PC-3 (cell line): ENCODE results near the gene PRPF19. TPM values are rescaled to one million over a fixed set of nuclear protein-coding genes. Genes with fewer than 3 reads are reported as not detected.

Experiments
- ATAC-seq: fragments of 200-7000 bp; cut with Tn5 transposase; 2 replicates; pipeline ENCODE4 v1.9.1; 2020; ENCODE audit warnings: mild to moderate bottlenecking, moderate library complexity
- BruUV-seq: library from RNA; stranded (reverse); fragments of 400-500 nt; replicated peaks from 2 replicates; lab custom pipeline; 2021; lab: Mats Ljungman, UMichigan
- CTCF ChIA-PET: fragments of 300-600 bp; sonication (Branson Sonifier 250); formaldehyde crosslinking; loops from one replicate; lab custom pipeline; 2022; ENCODE audit warnings: antibody characterized with exemption; lab: Charles Lee
- POLR2A ChIA-PET: fragments of 300-600 bp; sonication (Branson Sonifier 250); formaldehyde crosslinking; loops from one replicate; lab custom pipeline; 2022; ENCODE audit warnings: antibody characterized with exemption; ENCODE audit not compliant: unreplicated experiment; lab: Charles Lee
- DNase-seq: peaks from one replicate; pipeline ENCODE4 v3.0.0-alpha.2; 2015
- H2AFZ ChIP-seq: fragments of 300-600 bp; sonication (generic); 2 replicates; pipeline ENCODE4 v1.6.0; 2016; ENCODE audit warnings: antibody characterized with exemption, low read length
- H3F3A ChIP-seq: fragments of 300-600 bp; sonication (generic); one replicate; pipeline ENCODE4 v1.6.0; 2017; ENCODE audit warnings: antibody characterized with exemption, low read length, control low read depth, mild to moderate bottlenecking; ENCODE audit not compliant: unreplicated experiment
- H3K27ac ChIP-seq: fragments of 300-600 bp; sonication (generic); 2 replicates; pipeline ENCODE4 v1.5.1; 2016; ENCODE audit warnings: mild to moderate bottlenecking, low read length
- H3K27me3 ChIP-seq: fragments of 300-600 bp; sonication (generic); 2 replicates; pipeline ENCODE4 v1.6.1; 2016; ENCODE audit warnings: low read length, mixed read lengths
- H3K36me3 ChIP-seq: fragments of 300-600 bp; sonication (generic); 2 replicates; pipeline ENCODE4 v1.6.1; 2016; ENCODE audit warnings: low read depth, mixed run types, low read length, mixed read lengths
- H3K4me1 ChIP-seq: fragments of 300-600 bp; sonication (generic); 2 replicates; pipeline ENCODE4 v1.5.1; 2016; ENCODE audit warnings: low read length; ENCODE audit not compliant: insufficient read depth
- H3K4me2 ChIP-seq: fragments of 300-600 bp; sonication (generic); 2 replicates; pipeline ENCODE4 v1.6.0; 2016; ENCODE audit warnings: low read length
- H3K4me3 ChIP-seq: fragments of 300-600 bp; sonication (generic); 2 replicates; pipeline ENCODE4 v1.5.1; 2016; ENCODE audit warnings: mild to moderate bottlenecking, low read length, mixed read lengths
- H3K79me2 ChIP-seq: fragments of 300-600 bp; sonication (generic); 2 replicates; pipeline ENCODE4 v1.6.1; 2017; ENCODE audit warnings: low read length, mixed read lengths
- H3K9ac ChIP-seq: fragments of 300-600 bp; sonication (generic); 2 replicates; pipeline ENCODE4 v1.6.0; 2016; ENCODE audit warnings: mild to moderate bottlenecking, low read length
- H3K9me2 ChIP-seq: fragments of 300-600 bp; sonication (generic); replicated peaks from 2 replicates; pipeline ENCODE4 v1.6.1; 2016; ENCODE audit warnings: mixed run types, low read length, mixed read lengths
- H3K9me3 ChIP-seq: fragments of 300-600 bp; sonication (generic); 2 replicates; pipeline ENCODE4 v1.6.1; 2016; ENCODE audit warnings: low read length, mixed read lengths
- H4K20me1 ChIP-seq: fragments of 300-600 bp; sonication (generic); 2 replicates; pipeline ENCODE4 v1.6.1; 2016; ENCODE audit warnings: low read length, mixed read lengths
- EZH2 ChIP-seq: fragments of 300-600 bp; sonication (generic); IDR thresholded peaks from one replicate; pipeline ENCODE4 v1.6.1; 2017; ENCODE audit warnings: antibody characterized with exemption, mild to moderate bottlenecking, low read length; ENCODE audit not compliant: unreplicated experiment
- EZH2phosphoT487 ChIP-seq: fragments of 300-600 bp; sonication (generic); IDR thresholded peaks from 2 replicates; pipeline ENCODE4 v1.6.1; 2018; ENCODE audit warnings: mild to moderate bottlenecking, antibody characterized with exemption, low read length, borderline replicate concordance
- intact Hi-C: fragments of 100-400 bp; cut with micrococcal nuclease; formaldehyde crosslinking; loops from 2 replicates; pipeline ENCODE4 v1.9.0; 2023
- total RNA-seq: library from RNA; depleted of rRNA; stranded (reverse); fragments of >200 nt; gene quantifications from 2 replicates; pipeline ENCODE4 v1.2.3, GENCODE V29; 2014
- TF ChIP-seq, protein P1 (sequence below): fragments of 300-600 bp; sonication (generic); conservative IDR thresholded peaks from 2 replicates; pipeline ENCODE4 v1.5.1; 2017; ENCODE audit warnings: antibody characterized with exemption, low read depth, mild to moderate bottlenecking, low read length

The PRPF19 gene
- total RNA-seq, 1 experiment from 2014 or later: 165 TPM

DNA sequence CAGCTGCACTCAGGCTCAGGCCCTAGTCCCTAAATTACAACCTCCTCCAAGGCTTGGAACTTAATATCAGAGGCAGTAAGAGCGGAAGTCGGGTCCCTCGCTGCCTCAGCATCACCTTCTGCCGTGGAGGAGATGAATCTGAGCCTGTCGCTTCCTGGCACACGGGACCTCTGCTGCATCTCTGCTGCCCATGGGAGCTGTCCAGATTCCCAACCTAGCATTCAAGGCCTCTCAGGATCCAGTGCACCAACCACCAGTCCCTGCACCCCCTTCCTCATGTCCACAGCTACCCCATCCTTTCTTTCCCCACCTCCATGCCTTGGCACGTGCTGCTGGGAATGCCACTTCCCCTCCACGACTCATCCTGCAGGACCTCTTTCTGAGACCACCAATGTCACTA lies 48.1 kb downstream of the PRPF19 start:
- no peak overlapping the region for H3K4me2 ChIP-seq
- H3F3A ChIP-seq: no peaks in the 10 kb centered on the region
- H3K27me3 ChIP-seq: no peaks in the 10 kb centered on the region
- no peaks in the 10 kb centered on the region for H3K9me2 ChIP-seq
- no peak overlapping the region for H3K9ac ChIP-seq
- no peak overlapping the region for H3K4me3 ChIP-seq
- CTCF ChIA-PET: no interaction called here
- BruUV-seq: no TSS peak
- no peaks in the 10 kb centered on the region for H3K79me2 ChIP-seq
- ATAC-seq: no peak
- intact Hi-C loops: no loop called here
- no peaks in the 10 kb centered on the region for H3K36me3 ChIP-seq
- TF ChIP-seq EZH2 (no peak), EZH2phosphoT487 (no peak)
- TF ChIP-seq, protein P1, sequence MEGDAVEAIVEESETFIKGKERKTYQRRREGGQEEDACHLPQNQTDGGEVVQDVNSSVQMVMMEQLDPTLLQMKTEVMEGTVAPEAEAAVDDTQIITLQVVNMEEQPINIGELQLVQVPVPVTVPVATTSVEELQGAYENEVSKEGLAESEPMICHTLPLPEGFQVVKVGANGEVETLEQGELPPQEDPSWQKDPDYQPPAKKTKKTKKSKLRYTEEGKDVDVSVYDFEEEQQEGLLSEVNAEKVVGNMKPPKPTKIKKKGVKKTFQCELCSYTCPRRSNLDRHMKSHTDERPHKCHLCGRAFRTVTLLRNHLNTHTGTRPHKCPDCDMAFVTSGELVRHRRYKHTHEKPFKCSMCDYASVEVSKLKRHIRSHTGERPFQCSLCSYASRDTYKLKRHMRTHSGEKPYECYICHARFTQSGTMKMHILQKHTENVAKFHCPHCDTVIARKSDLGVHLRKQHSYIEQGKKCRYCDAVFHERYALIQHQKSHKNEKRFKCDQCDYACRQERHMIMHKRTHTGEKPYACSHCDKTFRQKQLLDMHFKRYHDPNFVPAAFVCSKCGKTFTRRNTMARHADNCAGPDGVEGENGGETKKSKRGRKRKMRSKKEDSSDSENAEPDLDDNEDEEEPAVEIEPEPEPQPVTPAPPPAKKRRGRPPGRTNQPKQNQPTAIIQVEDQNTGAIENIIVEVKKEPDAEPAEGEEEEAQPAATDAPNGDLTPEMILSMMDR: no peak
- H4K20me1 ChIP-seq: no peaks in the 10 kb centered on the region
- peaks cover 8% of the 10 kb centered on the region for H3K4me1 ChIP-seq
- no peak overlapping the region for H2AFZ ChIP-seq
- H3K27ac ChIP-seq: no peak overlapping the region
- DNase-seq: no peak
- POLR2A ChIA-PET: no interaction called here
- H3K9me3 ChIP-seq: no peaks in the 10 kb centered on the region

DNA sequence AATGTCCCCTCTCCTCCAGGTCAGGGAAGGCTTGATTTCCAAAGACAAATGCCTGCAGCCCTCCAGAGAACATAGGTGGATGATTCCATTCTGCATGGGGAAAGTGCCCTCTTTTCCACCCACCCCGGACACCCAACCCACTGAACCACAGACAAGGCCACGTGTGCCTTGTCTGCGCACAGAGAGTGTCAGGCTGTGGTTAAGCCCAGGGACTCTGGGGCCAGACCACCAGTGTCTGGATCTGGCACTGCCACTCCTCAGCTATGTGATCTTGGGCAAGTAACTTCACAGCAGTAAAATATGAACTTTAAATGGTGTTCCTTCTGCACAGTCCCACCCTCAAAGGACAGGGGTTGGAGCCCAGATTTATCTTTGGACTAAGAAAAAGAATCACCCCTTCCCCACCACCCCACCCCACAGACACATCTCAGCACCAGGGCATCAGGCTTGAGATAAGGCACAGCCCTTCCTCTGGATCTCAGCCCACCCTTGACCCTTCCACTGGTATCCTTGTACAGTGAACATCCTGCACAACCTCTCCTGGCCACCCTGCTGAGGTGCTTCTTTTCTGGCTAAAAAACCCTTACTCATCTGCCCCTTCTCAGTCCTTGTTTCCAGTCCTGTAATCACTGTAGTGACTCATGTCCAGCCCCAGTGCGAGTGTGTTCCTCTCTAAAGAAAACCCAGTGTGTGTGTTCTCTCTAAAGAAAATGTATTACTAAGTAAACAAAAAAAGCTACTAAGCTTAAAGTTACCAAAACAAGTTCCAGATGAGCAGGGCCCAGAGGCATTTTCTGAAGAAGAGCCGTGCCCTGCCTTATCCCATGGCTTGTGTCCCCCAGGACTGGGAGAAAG lies 48.8 kb downstream of the PRPF19 start:
- Histone ChIP-seq H3K9me2 (no peaks in the 10 kb centered on the region), H3K27me3 (no peaks in the 10 kb centered on the region), H2AFZ (no peak overlapping the region), H3K9ac (no peak overlapping the region), H4K20me1 (no peaks in the 10 kb centered on the region), H3F3A (no peaks in the 10 kb centered on the region), H3K4me3 (no peak overlapping the region), H3K27ac (no peak overlapping the region), H3K9me3 (no peaks in the 10 kb centered on the region), H3K36me3 (no peaks in the 10 kb centered on the region), H3K4me1 (peaks cover 8% of the 10 kb centered on the region), H3K79me2 (no peaks in the 10 kb centered on the region), H3K4me2 (no peak overlapping the region)
- POLR2A ChIA-PET: no interaction called here
- ATAC-seq: peak; percentile 42
- intact Hi-C loops: no loop called here
- no TSS peak for BruUV-seq
- peak; percentile 63 for DNase-seq
- CTCF ChIA-PET: no interaction called here
- TF ChIP-seq EZH2 (no peak), EZH2phosphoT487 (no peak)
- TF ChIP-seq, protein P1: no peak
